Uterus (tissue), 4 donors: ENCODE measurements around the gene SNX15. TPM values are rescaled to one million over a fixed set of nuclear protein-coding genes. Genes with fewer than 3 reads are reported as not detected.

Experiments used
- DNase-seq, 2 donors: peaks; one replicate each; pipeline ENCODE4 v3.0.0-alpha.2; 2019 to 2020
- H3K27ac ChIP-seq, 2 donors: fragments of 200-600 bp; sonication (generic); 1 replicate in 1 of 2; 2 replicates in 1 of 2; pipeline ENCODE4 v1.5.1; 2016 to 2018
- H3K27me3 ChIP-seq, 2 donors: fragments of 200-600 bp; sonication (generic); one replicate each; pipeline ENCODE4 v1.5.1; 2018 to 2019; ENCODE audit warnings: control low read depth in 1 of 2
- H3K36me3 ChIP-seq, 2 donors: fragments of 200-600 bp; sonication (generic); one replicate each; pipeline ENCODE4 v1.5.1; 2019; ENCODE audit warnings: control low read depth in 1 of 2
- H3K4me1 ChIP-seq, 2 donors: fragments of 200-600 bp; sonication (generic); one replicate each; pipeline ENCODE4 v1.5.1; 2018 to 2019; ENCODE audit warnings: control low read depth in 1 of 2
- H3K4me3 ChIP-seq, 2 donors: fragments of 200-600 bp; sonication (generic); 1 replicate in 1 of 2; 2 replicates in 1 of 2; pipeline ENCODE4 v1.5.1; 2018 to 2019; ENCODE audit warnings: mild to moderate bottlenecking in 1 of 2
- H3K9me3 ChIP-seq, 2 donors: fragments of 200-600 bp; sonication (generic); one replicate each; pipeline ENCODE4 v1.5.1; 2019; ENCODE audit warnings: control low read depth in 1 of 2
- CTCF ChIP-seq, 4 experiments: fragments of 200-600 bp in 2 of 4; fragments of 450-650 bp in 2 of 4; sonication (generic) in 2 of 4; IDR thresholded peaks; one replicate each; pipeline ENCODE4 v1.5.1; 2016 to 2019; ENCODE audit warnings: antibody characterized with exemption in 4 of 4, mild to moderate bottlenecking in 2 of 4, moderate library complexity in 1 of 4
- POLR2A ChIP-seq, 2 donors: fragments of 450-650 bp; IDR thresholded peaks; one replicate each; pipeline ENCODE4 v1.6.1; 2016; ENCODE audit warnings: antibody characterized with exemption in 2 of 2, mild to moderate bottlenecking in 1 of 2, moderate library complexity in 1 of 2
- intact Hi-C: fragments of 100-400 bp; cut with DNase I; formaldehyde crosslinking; loops from one replicate; pipeline ENCODE4 v1.15.1; 2023; ENCODE audit warnings: low total_unique reads
- total RNA-seq, 4 donors: library from RNA; depleted of rRNA in 3 of 4; stranded (reverse); fragments of >200 nt in 3 of 4; gene quantifications; one replicate each; pipeline versions ENCODE4 v1.1.0 to v1.2.4, GENCODE V29; 2014 to 2023
- donor health status: DM: yes; HTN: yes; CAD: no.

The SNX15 gene
- total RNA-seq, 4 donors from 2014 or later = 13.1 to 27.6 (median 20.6) TPM

GRCh38 chr11:65008873-65009272, 18.4 kb upstream of the SNX15 start:
- Histone ChIP-seq H3K9me3 (no peaks in the 10 kb centered on the region), H3K4me3 (no peak overlapping the region), H3K4me1 (no peaks in the 10 kb centered on the region), H3K27ac (no peak overlapping the region), H3K36me3 (no peaks in the 10 kb centered on the region), H3K27me3 (no peaks in the 10 kb centered on the region)
- intact Hi-C loops = no loop called here
- DNase-seq = no peak
- no peak for TF ChIP-seq POLR2A (IDR thresholded peaks at IDR 0.05)
- TF ChIP-seq CTCF (IDR thresholded peaks at IDR 0.05) = no peak

GRCh38 chr11:65013130-65013887, 13.9 kb upstream of the SNX15 start:
- intact Hi-C loops = no loop called here
- TF ChIP-seq CTCF (IDR thresholded peaks at IDR 0.05) (peak; percentile 63 to 73 (median 70)), POLR2A (IDR thresholded peaks at IDR 0.05) (peak; percentile 51 to 57)
- H3K27ac ChIP-seq = peak overlapping the region; percentile 100

GRCh38 chr11:65013888-65014725, 13.1 kb upstream of the SNX15 start, which contains the start of gene ARL2:
Gene ARL2, plus strand, starts transcription at chr11:65014160. Its CDS starts 48 bp downstream, at chr11:65014208.
- Histone ChIP-seq H3K27ac (peak within 1 kb of the TSS; percentile 100), H3K9me3 (no peaks in the 10 kb centered on the region), H3K27me3 (no peaks in the 10 kb centered on the region), H3K4me3 (peak within 1 kb of the TSS; percentile 78 to 90), H3K36me3 (no peaks in the 10 kb centered on the region), H3K4me1 (peaks cover 0 to 7% of the 10 kb centered on the region in 2 donors)
- DNase-seq = peak; percentile 92 to 93
- intact Hi-C loops = no loop called here
- TF ChIP-seq POLR2A (IDR thresholded peaks at IDR 0.05) (peak in 1 of 2 donors; percentile 48), CTCF (IDR thresholded peaks at IDR 0.05) (peak; percentile 71 to 77 (median 76))

More at GRCh38 chr11:65013130-65013887, 13.9 kb upstream of the SNX15 start:
- peaks cover 0 to 7% of the 10 kb centered on the region in 2 donors for H3K4me1 ChIP-seq
- H3K36me3 ChIP-seq = no peaks in the 10 kb centered on the region
- H3K9me3 ChIP-seq = no peaks in the 10 kb centered on the region
- H3K27me3 ChIP-seq = no peaks in the 10 kb centered on the region
- peak overlapping the region; percentile 78 to 90 for H3K4me3 ChIP-seq
- DNase-seq = peak; percentile 92

- H3K27ac ChIP-seq = peak overlapping the region; percentile 100
- no peak for DNase-seq
- H3K4me1 ChIP-seq = peaks cover 0 to 7% of the 10 kb centered on the region in 2 donors
- H3K9me3 ChIP-seq = no peaks in the 10 kb centered on the region
- TF ChIP-seq CTCF (IDR thresholded peaks at IDR 0.05) (no peak), POLR2A (IDR thresholded peaks at IDR 0.05) (no peak)
- H3K4me3 ChIP-seq = peak overlapping the region; percentile 78 to 90
- H3K36me3 ChIP-seq = no peaks in the 10 kb centered on the region
- H3K27me3 ChIP-seq = no peaks in the 10 kb centered on the region
- intact Hi-C loops = no loop called here
Measured at GRCh38 chr11:65014726-65015227, 12.5 kb upstream of the SNX15 start.
